Activated B cell treated with CpG ODN at 0.5 μM for 24 hours (primary cell): ENCODE measurements around the gene TRAFD1. TPM values are rescaled to one million over a fixed set of nuclear protein-coding genes. Genes with fewer than 3 reads are reported as not detected.
A peak's percentile ranks its signal among the peaks of the same experiment; 100 is the strongest.

Source experiments
- ATAC-seq: fragments of 200-7000 bp; cut with Tn5 transposase; one replicate; pipeline ENCODE4 v1.10.0; 2021; ENCODE audit warnings: low read depth, mild to moderate bottlenecking, moderate library complexity
- CTCF ChIA-PET: fragments of 350-600 bp; sonication (Branson Sonifier 250); formaldehyde crosslinking; loops from one replicate; lab custom pipeline; 2021; ENCODE audit warnings: antibody characterized with exemption; lab: Charles Lee
- POLR2A ChIA-PET: fragments of 350-600 bp; sonication (Branson Sonifier 250); formaldehyde crosslinking; loops from one replicate; lab custom pipeline; 2021; ENCODE audit warnings: antibody characterized with exemption; lab: Charles Lee
- DNase-seq: peaks from one replicate; pipeline ENCODE4 v3.0.0; 2022
- H3K27ac Mint-ChIP-seq: one replicate; pipeline ENCODE4 v1.8.0; 2020; ENCODE audit warnings: mixed read lengths
- H3K27me3 Mint-ChIP-seq: one replicate; pipeline ENCODE4 v1.8.0; 2021; ENCODE audit warnings: mixed read lengths
- H3K36me3 Mint-ChIP-seq: one replicate; pipeline ENCODE4 v1.8.0; 2021; ENCODE audit warnings: low read depth, mixed read lengths
- H3K4me1 Mint-ChIP-seq: one replicate; pipeline ENCODE4 v1.8.0; 2021; ENCODE audit warnings: mixed read lengths
- H3K4me3 Mint-ChIP-seq: one replicate; pipeline ENCODE4 v1.8.0; 2020; ENCODE audit warnings: mild to moderate bottlenecking, mixed read lengths
- H3K9me3 Mint-ChIP-seq: one replicate; pipeline ENCODE4 v1.8.0; 2020; ENCODE audit warnings: mixed read lengths
- CTCF ChIP-seq: fragments of 200-600 bp; IDR thresholded peaks from one replicate; pipeline ENCODE4 v1.8.0; 2022; ENCODE audit warnings: antibody characterized with exemption, mild to moderate bottlenecking
- intact Hi-C: fragments of 100-400 bp; cut with micrococcal nuclease; formaldehyde crosslinking; loops from one replicate; pipeline ENCODE4 v1.15.1; 2024
- total RNA-seq: library from RNA; stranded (reverse); gene quantifications from 2 replicates; pipeline ENCODE4 v1.2.3, GENCODE V29; 2022

Gene TRAFD1
- total RNA-seq, 1 donor from 2014 or later = 51.0 TPM

DNA sequence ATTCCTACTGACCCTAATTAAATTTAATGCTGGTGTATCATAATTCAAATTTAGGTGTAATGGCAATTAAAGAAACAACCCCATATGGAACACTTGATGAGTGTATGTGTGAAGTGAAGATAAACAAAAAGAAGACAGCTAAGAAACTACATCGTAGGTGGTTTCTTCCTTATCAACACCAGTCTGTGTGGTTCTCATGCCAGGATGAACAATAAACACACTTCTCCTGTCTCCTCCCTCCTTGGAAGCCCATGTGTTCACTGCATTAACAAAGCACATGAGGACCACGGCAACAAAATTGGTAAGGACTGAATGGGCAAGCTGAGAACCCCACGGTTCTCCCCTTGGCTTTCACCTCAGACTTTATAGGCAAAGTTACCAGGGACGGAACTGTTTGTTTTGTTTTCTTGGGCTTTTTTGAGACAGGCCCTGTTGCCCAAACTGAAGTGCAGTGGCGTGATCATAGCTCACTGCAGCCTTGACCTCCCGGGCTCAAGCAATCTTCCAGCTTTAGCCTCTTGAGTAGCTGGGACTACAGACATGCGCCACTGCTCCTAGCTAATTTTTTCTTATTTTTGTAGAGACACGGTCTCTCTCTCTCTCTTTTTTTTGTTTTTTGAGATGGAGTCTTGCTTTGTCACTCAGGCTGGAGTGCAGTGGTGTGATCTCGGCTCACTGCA is 71.0 kb downstream of the TRAFD1 start:
- ATAC-seq (no peak), DNase-seq (no peak)
- Mint-ChIP-seq H3K4me1 (no peaks in the 10 kb centered on the region), H3K4me3 (no peak overlapping the region), H3K27me3 (no peaks in the 10 kb centered on the region), H3K27ac (no peak overlapping the region), H3K36me3 (peaks cover 76% of the 10 kb centered on the region), H3K9me3 (no peaks in the 10 kb centered on the region)
- ChIA-PET CTCF (interaction anchor here (1.2 to 5.6 kb wide), 2 partner anchors 192 to 196 kb away, joined by 4 to 99 read pairs; no protein-coding TSS in a partner anchor), POLR2A (no interaction called here)
- TF ChIP-seq CTCF = no peak
- intact Hi-C loops = no loop called here

DNA sequence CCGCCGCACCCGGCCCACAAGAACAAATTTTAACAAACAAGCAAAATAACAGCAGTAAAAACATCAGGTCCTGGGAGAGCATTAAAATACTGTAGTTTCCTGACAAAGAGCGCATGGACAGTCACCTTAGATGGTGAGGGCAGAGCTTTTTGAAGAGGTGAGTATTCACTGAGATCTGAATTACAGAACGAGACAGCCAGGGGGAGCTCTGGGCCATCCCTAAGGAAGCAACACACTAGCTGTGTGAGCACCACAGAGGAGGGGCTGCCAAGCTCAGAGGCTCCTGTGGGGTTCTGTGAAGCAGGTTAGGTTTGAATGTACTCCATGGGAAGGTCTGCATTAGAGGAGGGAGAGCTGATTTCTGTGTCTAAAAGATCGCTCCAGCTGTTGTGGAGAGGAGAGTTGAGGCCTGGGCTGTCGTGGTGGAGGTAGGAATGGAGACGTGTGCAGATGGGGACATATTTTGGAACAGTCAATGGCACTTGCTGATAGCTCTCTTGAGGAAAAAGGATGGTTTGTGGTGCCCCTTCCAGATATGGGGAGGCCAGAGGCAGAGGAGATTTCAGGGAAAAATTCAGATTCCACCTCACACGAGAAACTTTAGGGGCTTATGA is 72.9 kb downstream of the TRAFD1 start:
- H3K27ac Mint-ChIP-seq = no peak overlapping the region
- H3K4me1 Mint-ChIP-seq = no peaks in the 10 kb centered on the region
- intact Hi-C loops = loop anchor here (1.0 kb wide), 2 partner anchors 189 to 213 kb away; no protein-coding TSS in a partner anchor
- DNase-seq (peak; percentile 24), ATAC-seq (peak; percentile 84)
- H3K9me3 Mint-ChIP-seq = no peaks in the 10 kb centered on the region
- H3K4me3 Mint-ChIP-seq = no peak overlapping the region
- POLR2A ChIA-PET = interaction anchor here (0.6 to 1.3 kb wide), 3 partner anchors 189 to 931 kb away, joined by 3 to 10 read pairs (median 6); no protein-coding TSS in a partner anchor
- no peaks in the 10 kb centered on the region for H3K27me3 Mint-ChIP-seq
- peaks cover 69% of the 10 kb centered on the region for H3K36me3 Mint-ChIP-seq
- TF ChIP-seq CTCF = no peak
- CTCF ChIA-PET = interaction anchor here (0.7 to 5.6 kb wide), 14 partner anchors 10 to 213 kb away, joined by 3 to 99 read pairs (median 4); no protein-coding TSS in a partner anchor

GRCh38 chr12:112199136-112199535 is 73.8 kb downstream of the TRAFD1 start:
- no peak overlapping the region for H3K4me3 Mint-ChIP-seq
- DNase-seq (no peak), ATAC-seq (no peak)
- ChIA-PET CTCF (interaction anchor here (1.4 to 5.6 kb wide), 2 partner anchors 51 to 189 kb away, joined by 4 to 99 read pairs; no protein-coding TSS in a partner anchor), POLR2A (no interaction called here)
- no peak overlapping the region for H3K27ac Mint-ChIP-seq
- H3K9me3 Mint-ChIP-seq = no peaks in the 10 kb centered on the region
- intact Hi-C loops = no loop called here
- H3K36me3 Mint-ChIP-seq = peaks cover 68% of the 10 kb centered on the region
- TF ChIP-seq CTCF = no peak
- no peaks in the 10 kb centered on the region for H3K27me3 Mint-ChIP-seq
- H3K4me1 Mint-ChIP-seq = no peaks in the 10 kb centered on the region

Other genes with a start within 250 kb of the TRAFD1 start
- gene TMEM116, start 112.4 kb upstream of the TRAFD1 start, total RNA-seq = 6.4 and 10.5 TPM in 2 replicates
- 133 and 135 TPM in 2 replicates for gene ERP29, start 112.1 kb upstream of the TRAFD1 start, total RNA-seq
- gene NAA25, start 16.8 kb upstream of the TRAFD1 start, total RNA-seq = 43.5 and 52.7 TPM in 2 replicates